GM04503 (cell line): ENCODE measurements around the gene TIAM2.

Experiments
- DNase-seq: peaks from one replicate; pipeline ENCODE4 v3.0.0-alpha.2; 2012; ENCODE audit warnings: low read depth

Gene TIAM2

GRCh38 chr6:155064303-155064702 lies 69.2 kb downstream of the TIAM2 start:
- DNase-seq = no peak

DNA sequence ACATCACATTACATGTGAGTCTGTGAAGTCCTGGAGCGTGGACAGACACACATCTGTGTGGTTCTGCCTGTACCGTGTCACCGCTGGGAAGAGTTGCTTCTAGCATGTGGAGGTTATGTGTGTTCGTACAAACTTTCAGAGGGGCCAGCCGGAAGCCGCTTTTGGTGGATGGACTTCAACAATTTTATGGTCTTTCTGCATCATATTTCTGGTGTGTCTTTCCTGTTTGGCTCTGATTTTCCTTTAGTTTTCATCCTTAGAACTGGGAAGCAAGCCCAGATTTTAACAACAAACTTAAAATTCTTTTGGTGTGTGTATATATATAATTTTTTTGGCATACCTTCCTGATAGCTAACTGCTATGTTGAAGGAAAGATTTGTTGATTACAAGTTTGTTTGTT lies 71.2 kb downstream of the TIAM2 start:
- DNase-seq = no peak

- DNase-seq = no peak
Observed at GRCh38 chr6:155066921-155067680, 72.0 kb downstream of the TIAM2 start.

- no peak for DNase-seq
Observed at GRCh38 chr6:155067956-155068615, 73.0 kb downstream of the TIAM2 start.

DNA sequence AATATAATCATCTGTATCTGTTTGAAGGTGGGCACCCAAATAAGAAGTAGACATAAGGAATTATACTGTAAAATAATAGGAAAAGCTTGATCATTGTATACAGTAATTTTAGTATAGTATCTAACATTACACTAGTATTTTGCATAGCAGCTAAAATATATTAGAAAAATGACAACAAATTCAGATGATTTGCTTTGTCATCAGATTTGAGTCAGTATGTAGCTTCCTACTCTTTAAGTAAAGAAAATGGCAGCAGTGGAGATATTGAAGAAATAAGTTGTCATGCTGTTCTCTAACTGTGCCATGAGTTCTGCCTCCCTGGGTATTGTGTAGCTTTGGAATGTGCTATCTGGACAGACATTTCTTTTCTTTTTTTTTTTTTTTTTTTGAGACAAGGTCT lies 74.4 kb downstream of the TIAM2 start:
- DNase-seq = no peak

GRCh38 chr6:155075930-155076695 lies 81.0 kb downstream of the TIAM2 start:
- no peak for DNase-seq

- DNase-seq = no peak
Observed at GRCh38 chr6:155077331-155077730, 82.2 kb downstream of the TIAM2 start.

- no peak for DNase-seq
Observed at GRCh38 chr6:155077784-155078183, 82.7 kb downstream of the TIAM2 start.

DNA sequence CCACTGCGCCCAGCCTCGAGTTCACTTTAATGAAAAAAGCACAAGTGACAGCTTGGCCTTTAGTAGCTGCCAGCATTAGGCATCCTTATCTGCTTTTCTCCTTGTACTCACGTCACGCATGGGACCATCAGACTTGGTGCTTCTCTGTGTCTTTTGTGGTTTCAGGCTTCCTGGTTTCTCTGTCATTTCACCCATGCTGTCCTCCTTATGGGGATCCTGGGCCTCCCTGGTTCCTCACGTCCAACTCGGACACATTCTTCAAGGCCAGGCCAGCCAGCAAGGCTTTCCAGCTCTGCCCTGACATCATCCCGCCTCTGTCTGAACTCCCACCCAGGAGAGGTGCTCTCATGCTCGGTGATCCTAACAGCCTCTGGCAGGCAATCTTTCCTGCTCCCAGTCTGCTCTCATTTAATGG lies 83.2 kb downstream of the TIAM2 start:
- DNase-seq = no peak

- DNase-seq = no peak
Observed at GRCh38 chr6:155079985-155080452, 84.9 kb downstream of the TIAM2 start.

DNA sequence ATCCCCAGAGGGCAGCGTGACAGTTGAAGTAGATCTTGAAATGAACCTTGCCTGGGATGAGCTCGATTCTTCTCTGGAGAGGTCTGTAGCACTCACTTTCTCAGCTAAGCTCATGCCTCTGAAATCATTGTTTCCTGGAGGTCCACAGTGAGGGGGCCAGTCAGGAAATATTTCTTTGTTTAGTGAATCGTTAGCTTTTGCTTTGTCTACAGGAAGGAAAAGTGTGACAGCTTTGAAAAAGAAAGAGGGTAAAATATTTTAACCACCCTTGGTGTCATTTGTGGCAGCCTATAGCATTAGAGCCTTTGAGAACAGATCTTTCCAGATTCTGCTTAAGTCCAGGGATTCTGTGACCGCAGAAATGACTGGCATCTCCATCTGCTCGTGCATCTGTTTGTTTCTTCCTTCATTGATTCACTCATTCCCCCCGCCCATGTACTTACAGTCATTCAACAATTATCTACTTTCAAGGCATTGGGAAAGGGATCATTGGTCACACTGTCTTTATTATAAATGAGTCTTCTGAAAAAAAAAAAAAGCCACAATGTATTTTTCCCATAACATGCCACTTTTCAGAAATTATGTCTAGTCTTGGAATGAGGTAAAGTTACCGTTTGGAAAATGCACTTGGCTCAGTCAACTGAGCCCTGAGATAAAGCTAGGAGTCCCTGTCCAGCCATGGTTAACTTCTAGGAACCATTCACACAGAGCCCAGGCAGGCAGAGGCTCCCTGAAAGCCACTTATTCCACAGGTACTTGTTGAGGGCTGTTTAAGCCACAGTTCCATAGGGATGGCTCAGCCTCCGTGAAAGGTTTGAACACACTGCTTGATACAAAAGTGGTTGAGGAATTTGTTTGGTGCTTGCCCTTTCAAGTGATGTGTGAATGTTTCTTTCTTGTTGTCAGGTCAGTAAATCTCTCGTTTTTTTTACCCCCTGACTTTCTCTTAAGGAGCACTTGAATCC lies 86.0 kb downstream of the TIAM2 start:
- peak; percentile 79 for DNase-seq

GRCh38 chr6:155084431-155085123 lies 89.5 kb downstream of the TIAM2 start:
- no peak for DNase-seq

DNA sequence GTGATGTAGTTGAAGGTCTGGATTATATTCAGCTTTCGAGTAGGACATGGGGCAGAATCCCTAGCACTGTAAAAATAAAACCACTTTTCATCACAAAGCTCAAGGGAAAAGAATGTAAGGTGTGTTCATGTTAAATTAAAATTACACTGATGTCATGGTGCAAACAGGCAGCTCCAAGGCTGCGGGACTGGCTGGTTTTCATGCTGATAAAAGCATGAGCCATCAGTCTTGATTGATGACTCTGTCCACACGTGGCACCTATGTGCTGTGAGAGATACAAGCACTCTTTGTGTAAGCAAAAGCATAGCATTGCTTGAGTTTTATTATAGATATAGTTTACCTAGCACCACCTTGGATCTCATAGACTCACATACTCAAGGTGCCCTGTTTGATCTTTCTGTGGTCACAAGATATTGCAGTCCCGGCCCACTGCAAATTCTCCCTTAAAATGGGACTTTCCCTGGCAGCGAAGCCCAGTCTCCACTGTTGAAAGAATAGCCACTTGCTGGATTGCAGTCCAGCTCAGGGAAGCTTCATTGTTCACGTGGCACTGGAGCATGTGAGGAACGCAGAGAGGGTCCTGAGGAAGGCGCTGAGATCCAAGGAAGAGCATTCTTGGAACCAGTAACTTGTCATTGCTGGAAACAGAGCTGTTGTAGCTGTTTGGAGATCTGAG lies 90.6 kb downstream of the TIAM2 start:
- DNase-seq = no peak

DNA sequence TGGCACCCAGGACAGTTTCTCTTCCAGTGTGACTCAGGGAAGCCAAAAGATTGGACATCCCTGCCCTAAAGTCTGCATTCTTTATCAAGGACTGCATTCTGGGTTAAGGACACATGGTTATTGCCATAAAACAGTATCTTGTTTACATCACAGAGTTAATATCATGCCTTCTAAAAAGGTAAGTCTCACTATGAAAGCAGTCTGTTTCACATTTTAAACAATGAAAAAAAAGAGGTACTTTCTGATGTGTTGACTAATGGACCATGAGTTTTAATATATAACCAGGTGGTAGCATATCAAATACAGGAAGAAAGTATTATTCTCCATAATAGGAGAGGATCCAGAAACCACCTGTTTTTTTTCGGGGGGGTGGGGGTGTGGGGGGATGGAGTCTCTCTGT lies 93.7 kb downstream of the TIAM2 start:
- no peak for DNase-seq

- no peak for DNase-seq
Observed at GRCh38 chr6:155089746-155090145, 94.6 kb downstream of the TIAM2 start.

DNA sequence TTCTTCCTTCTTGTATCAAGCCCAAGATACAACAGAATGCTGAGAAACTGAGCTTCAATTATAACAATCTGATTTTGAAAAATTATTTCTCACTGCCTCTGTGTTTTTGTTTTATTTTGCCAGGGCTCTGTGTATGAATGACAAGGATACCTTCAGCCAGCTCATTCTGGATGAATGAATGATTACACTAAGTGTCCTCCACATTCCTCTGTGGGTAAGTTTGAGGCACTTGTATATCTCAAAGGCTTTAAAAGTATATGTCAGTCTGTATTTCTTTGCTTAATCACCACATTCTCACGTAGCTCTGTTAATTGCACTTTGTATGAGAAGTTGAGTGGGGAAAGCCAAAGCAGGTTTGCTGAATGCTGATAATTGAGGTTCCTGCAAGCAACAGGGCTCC lies 95.1 kb downstream of the TIAM2 start:
- DNase-seq = no peak

DNA sequence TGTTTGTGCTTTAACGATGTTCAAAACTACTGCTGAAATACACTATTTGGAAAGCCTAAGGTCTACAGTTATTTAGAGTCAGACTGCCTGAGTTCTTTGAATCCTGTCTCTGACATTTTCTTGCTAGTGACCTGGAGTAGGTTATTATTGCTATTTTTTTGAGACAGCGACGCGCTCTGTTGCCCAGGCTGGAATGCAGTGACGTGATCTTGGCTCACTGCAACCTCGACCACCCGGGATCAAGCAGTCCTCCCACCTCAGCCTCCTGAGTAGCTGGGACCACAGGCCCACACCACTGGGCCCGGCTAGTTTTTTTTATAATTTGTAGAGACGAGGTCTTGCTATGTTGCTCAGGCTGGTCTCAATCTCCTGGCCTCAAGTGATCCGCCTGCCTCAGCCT lies 96.6 kb downstream of the TIAM2 start:
- DNase-seq = no peak

GRCh38 chr6:155093430-155093829 lies 98.3 kb downstream of the TIAM2 start:
- no peak for DNase-seq

GRCh38 chr6:155100087-155100486 lies 105.0 kb downstream of the TIAM2 start:
- DNase-seq = no peak

- no peak for DNase-seq
Observed at GRCh38 chr6:155100591-155100990, 105.5 kb downstream of the TIAM2 start.
